ENCODE measurements around the gene ZNF236. TPM values are rescaled to one million over a fixed set of nuclear protein-coding genes. Genes with fewer than 3 reads are reported as not detected.

The ZNF236 gene
- polyA plus RNA-seq, 3 donors: 1.7 to 6.5 (median 2.4) TPM

DNA sequence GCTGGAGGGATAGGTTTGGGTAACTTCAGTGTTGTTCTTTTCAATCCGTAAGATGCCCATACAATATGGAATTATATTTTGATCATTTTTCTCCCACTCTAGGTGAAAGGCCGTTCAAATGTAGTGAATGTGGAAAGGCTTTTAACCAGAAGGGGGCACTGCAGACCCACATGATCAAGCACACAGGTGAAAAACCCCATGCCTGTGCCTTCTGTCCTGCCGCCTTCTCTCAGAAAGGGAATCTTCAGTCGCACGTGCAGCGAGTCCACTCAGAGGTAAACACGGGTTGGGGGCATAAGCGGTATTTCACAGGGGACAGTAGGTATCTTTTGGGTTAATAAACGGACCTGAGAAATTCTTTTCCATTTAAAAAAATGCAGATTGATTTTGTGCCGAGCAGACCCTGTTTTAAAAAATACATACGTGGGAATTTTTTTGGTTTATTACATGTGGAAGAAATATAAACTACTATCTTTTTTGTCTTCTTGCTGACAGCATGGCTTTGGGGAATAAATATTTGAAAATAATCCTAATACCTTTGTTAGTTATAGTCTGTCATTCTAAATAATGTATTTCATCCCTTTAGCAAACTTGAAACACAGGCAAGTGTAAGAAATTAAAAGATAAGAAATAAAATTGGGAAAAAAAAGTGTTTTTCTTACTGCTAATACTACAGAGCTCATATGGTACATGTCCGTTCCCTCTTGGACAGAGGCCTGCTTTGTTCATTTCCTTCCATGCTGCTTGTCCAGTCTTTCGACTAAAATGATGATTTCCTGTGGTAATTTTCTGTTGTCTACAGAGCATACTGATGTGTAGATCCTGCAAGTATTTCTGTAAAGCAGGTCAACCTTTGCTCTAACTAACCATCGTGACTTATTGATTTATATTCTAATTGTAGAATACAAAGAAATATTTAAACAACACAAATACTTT, 53.3 kb downstream of the ZNF236 start:
- TF ChIP-seq, protein P1, sequence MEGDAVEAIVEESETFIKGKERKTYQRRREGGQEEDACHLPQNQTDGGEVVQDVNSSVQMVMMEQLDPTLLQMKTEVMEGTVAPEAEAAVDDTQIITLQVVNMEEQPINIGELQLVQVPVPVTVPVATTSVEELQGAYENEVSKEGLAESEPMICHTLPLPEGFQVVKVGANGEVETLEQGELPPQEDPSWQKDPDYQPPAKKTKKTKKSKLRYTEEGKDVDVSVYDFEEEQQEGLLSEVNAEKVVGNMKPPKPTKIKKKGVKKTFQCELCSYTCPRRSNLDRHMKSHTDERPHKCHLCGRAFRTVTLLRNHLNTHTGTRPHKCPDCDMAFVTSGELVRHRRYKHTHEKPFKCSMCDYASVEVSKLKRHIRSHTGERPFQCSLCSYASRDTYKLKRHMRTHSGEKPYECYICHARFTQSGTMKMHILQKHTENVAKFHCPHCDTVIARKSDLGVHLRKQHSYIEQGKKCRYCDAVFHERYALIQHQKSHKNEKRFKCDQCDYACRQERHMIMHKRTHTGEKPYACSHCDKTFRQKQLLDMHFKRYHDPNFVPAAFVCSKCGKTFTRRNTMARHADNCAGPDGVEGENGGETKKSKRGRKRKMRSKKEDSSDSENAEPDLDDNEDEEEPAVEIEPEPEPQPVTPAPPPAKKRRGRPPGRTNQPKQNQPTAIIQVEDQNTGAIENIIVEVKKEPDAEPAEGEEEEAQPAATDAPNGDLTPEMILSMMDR (IDR thresholded peaks at IDR 0.05): peak; percentile 49
- no peak overlapping the region for H3K4me2 ChIP-seq (replicated peaks; ENCODE audit: extremely low read depth, low read length, poor library complexity, severe bottlenecking)
- H3K4me1 ChIP-seq (ENCODE audit: control insufficient read depth in 1 of 2, insufficient read depth in 2 of 2, low read length in 2 of 2): no peaks in the 10 kb centered on the region
- Mint-ChIP-seq H3K36me3 (peaks cover 67 to 73% of the 10 kb centered on the region in 2 donors), H3K27ac (peak overlapping the region in 1 of 7 donors; percentile 20), H3K9me3 (no peaks in the 10 kb centered on the region), H3K27me3 (ENCODE audit: low read depth in 3 of 3) (no peaks in the 10 kb centered on the region), H3K4me1 (no peaks in the 10 kb centered on the region), H3K4me3 (no peak overlapping the region)
- no peak overlapping the region for H3K4me3 ChIP-seq (replicated peaks in 1 of 3; ENCODE audit: low read depth in 2 of 3, low read length in 3 of 3)
- intact Hi-C loops (cut with micrococcal nuclease): no loop called here
- H3K27me3 ChIP-seq (ENCODE audit: control insufficient read depth in 2 of 2, insufficient read depth in 2 of 2, low read length in 2 of 2): no peaks in the 10 kb centered on the region
- H3K9me3 ChIP-seq (replicated peaks in 1 of 2; ENCODE audit: control insufficient read depth in 1 of 2, insufficient read depth in 1 of 2, low read length in 2 of 2): no peaks in the 10 kb centered on the region
- peak in 2 of 3 donors; percentile 3 to 4 for DNase-seq
- no peak overlapping the region for H2AFZ ChIP-seq (ENCODE audit: insufficient read depth, low read depth, low read length, poor library complexity, severe bottlenecking)
- no peak overlapping the region for H3K27ac ChIP-seq (ENCODE audit: low read depth in 1 of 2, low read length in 2 of 2)
- H4K20me1 ChIP-seq (ENCODE audit: insufficient read depth, low read length): no peaks in the 10 kb centered on the region
- no peaks in the 10 kb centered on the region for H3K79me2 ChIP-seq (ENCODE audit: insufficient read depth, low read length)
- peaks cover 53 to 90% of the 10 kb centered on the region in 2 donors for H3K36me3 ChIP-seq (replicated peaks in 1 of 2; ENCODE audit: control insufficient read depth in 1 of 2, insufficient read depth in 2 of 2, low read length in 2 of 2)
- H3K9ac ChIP-seq (ENCODE audit: insufficient read depth, low read length, poor library complexity, severe bottlenecking): no peak overlapping the region
- WGBS (ENCODE audit: insufficient coverage): 80% methylated on average over 4 of the region's 14 CpGs

DNA sequence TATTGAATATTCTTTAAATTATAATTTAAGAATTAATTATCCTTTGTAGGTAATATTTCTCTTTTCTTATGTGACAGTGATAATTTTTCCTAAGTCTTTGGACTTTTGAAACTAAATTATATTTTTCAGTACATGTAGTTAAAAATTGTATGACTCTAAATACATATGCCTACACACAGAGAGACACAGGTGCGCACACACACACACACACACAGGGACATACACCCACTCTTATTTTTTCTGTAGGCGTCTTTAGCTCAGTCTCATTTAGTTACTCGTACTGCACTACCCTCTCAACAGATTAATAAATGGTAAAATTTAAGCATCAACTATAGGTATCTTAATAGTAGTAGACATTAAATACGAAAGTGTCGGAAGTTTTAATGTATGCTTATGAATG, 56.1 kb downstream of the ZNF236 start:
- no peak overlapping the region for H3K9ac ChIP-seq (ENCODE audit: insufficient read depth, low read length, poor library complexity, severe bottlenecking)
- intact Hi-C loops (cut with micrococcal nuclease): no loop called here
- H3K4me1 Mint-ChIP-seq: no peaks in the 10 kb centered on the region
- H3K27me3 Mint-ChIP-seq (ENCODE audit: low read depth in 3 of 3): peaks cover 0 to 3% (median 0%) of the 10 kb centered on the region in 3 donors
- no peak overlapping the region for H3K4me3 Mint-ChIP-seq
- peaks cover 55 to 91% of the 10 kb centered on the region in 2 donors for H3K36me3 ChIP-seq (replicated peaks in 1 of 2; ENCODE audit: control insufficient read depth in 1 of 2, insufficient read depth in 2 of 2, low read length in 2 of 2)
- H3K4me1 ChIP-seq (ENCODE audit: control insufficient read depth in 1 of 2, insufficient read depth in 2 of 2, low read length in 2 of 2): no peaks in the 10 kb centered on the region
- H4K20me1 ChIP-seq (ENCODE audit: insufficient read depth, low read length): no peaks in the 10 kb centered on the region
- no peaks in the 10 kb centered on the region for H3K79me2 ChIP-seq (ENCODE audit: insufficient read depth, low read length)
- H3K4me2 ChIP-seq (replicated peaks; ENCODE audit: extremely low read depth, low read length, poor library complexity, severe bottlenecking): no peak overlapping the region
- H3K27ac Mint-ChIP-seq: no peak overlapping the region
- WGBS (ENCODE audit: insufficient coverage): no CpG with 5 or more reads among the region's 5 CpGs
- no peaks in the 10 kb centered on the region for H3K9me3 ChIP-seq (replicated peaks in 1 of 2; ENCODE audit: control insufficient read depth in 1 of 2, insufficient read depth in 1 of 2, low read length in 2 of 2)
- H3K4me3 ChIP-seq (replicated peaks in 1 of 3; ENCODE audit: low read depth in 2 of 3, low read length in 3 of 3): no peak overlapping the region
- TF ChIP-seq, protein P1 (IDR thresholded peaks at IDR 0.05): no peak
- no peaks in the 10 kb centered on the region for H3K9me3 Mint-ChIP-seq
- no peaks in the 10 kb centered on the region for H3K27me3 ChIP-seq (ENCODE audit: control insufficient read depth in 2 of 2, insufficient read depth in 2 of 2, low read length in 2 of 2)
- no peak overlapping the region for H2AFZ ChIP-seq (ENCODE audit: insufficient read depth, low read depth, low read length, poor library complexity, severe bottlenecking)
- H3K36me3 Mint-ChIP-seq: peaks cover 72 to 76% of the 10 kb centered on the region in 2 donors
- DNase-seq: no peak
- no peak overlapping the region for H3K27ac ChIP-seq (ENCODE audit: low read depth in 1 of 2, low read length in 2 of 2)
